Measurements from ENCODE around the gene HUWE1.

HUWE1 gene

GRCh38 chrX:53718073-53718472 lies 31.6 kb upstream of the HUWE1 start (continued):
- TF ChIP-seq CSRNP3 (CRISPR knock-in tag; IDR thresholded peaks at IDR 0.05) (no peak), ZNF8 (CRISPR knock-in tag; IDR thresholded peaks at IDR 0.05) (no peak), ZNF565 (CRISPR knock-in tag; conservative IDR thresholded peaks at IDR 0.05; ENCODE audit: low read depth) (no peak)

DNA sequence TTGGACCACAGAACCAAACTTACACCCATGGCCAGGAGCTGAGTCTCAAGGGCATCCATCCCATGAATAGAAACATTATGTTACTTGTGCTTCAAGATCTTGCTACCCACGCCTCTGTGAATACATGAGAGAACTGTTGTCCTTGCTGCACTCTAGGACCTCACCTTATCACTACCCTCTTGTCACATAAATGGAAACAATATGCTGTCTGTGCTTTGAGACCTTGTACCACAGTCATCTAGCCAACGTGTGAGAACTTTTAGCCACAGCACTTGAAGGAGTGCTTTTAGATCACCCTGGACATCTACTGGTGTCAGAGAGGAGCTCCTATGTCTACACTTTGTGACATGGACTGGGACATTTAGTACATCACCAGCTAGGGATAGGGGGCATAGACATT lies 30.7 kb upstream of the HUWE1 start:
- TF ChIP-seq TOX (CRISPR knock-in tag; IDR thresholded peaks at IDR 0.05; ENCODE audit: borderline replicate concordance) = no peak
- TF ChIP-seq, protein P1, sequence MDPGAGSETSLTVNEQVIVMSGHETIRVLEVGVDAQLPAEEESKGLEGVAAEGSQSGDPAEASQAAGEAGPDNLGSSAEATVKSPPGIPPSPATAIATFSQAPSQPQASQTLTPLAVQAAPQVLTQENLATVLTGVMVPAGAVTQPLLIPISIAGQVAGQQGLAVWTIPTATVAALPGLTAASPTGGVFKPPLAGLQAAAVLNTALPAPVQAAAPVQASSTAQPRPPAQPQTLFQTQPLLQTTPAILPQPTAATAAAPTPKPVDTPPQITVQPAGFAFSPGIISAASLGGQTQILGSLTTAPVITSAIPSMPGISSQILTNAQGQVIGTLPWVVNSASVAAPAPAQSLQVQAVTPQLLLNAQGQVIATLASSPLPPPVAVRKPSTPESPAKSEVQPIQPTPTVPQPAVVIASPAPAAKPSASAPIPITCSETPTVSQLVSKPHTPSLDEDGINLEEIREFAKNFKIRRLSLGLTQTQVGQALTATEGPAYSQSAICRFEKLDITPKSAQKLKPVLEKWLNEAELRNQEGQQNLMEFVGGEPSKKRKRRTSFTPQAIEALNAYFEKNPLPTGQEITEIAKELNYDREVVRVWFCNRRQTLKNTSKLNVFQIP (CRISPR knock-in tag; IDR thresholded peaks at IDR 0.05; ENCODE audit: borderline replicate concordance, low read depth) = no peak
- TF ChIP-seq TSHZ2 (CRISPR knock-in tag; IDR thresholded peaks at IDR 0.05) = no peak
- no peak for TF ChIP-seq PPARA (CRISPR knock-in tag; IDR thresholded peaks at IDR 0.05; ENCODE audit: borderline replicate concordance)
- no peak for TF ChIP-seq RARB (CRISPR knock-in tag; IDR thresholded peaks at IDR 0.05)
- TF ChIP-seq ESRRG (CRISPR knock-in tag; IDR thresholded peaks at IDR 0.05) = no peak
- TF ChIP-seq, protein P2, sequence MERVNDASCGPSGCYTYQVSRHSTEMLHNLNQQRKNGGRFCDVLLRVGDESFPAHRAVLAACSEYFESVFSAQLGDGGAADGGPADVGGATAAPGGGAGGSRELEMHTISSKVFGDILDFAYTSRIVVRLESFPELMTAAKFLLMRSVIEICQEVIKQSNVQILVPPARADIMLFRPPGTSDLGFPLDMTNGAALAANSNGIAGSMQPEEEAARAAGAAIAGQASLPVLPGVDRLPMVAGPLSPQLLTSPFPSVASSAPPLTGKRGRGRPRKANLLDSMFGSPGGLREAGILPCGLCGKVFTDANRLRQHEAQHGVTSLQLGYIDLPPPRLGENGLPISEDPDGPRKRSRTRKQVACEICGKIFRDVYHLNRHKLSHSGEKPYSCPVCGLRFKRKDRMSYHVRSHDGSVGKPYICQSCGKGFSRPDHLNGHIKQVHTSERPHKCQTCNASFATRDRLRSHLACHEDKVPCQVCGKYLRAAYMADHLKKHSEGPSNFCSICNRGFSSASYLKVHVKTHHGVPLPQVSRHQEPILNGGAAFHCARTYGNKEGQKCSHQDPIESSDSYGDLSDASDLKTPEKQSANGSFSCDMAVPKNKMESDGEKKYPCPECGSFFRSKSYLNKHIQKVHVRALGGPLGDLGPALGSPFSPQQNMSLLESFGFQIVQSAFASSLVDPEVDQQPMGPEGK (CRISPR knock-in tag; IDR thresholded peaks at IDR 0.05; ENCODE audit: borderline replicate concordance) = no peak
- TF ChIP-seq ZFP30 (CRISPR knock-in tag; IDR thresholded peaks at IDR 0.05) = no peak
- no peak for TF ChIP-seq TCF4 (CRISPR knock-in tag; IDR thresholded peaks at IDR 0.05; ENCODE audit: borderline replicate concordance)
- TF ChIP-seq CSRNP3 (CRISPR knock-in tag; IDR thresholded peaks at IDR 0.05) = no peak
- TF ChIP-seq ZNF8 (CRISPR knock-in tag; IDR thresholded peaks at IDR 0.05) = no peak
- no peak for TF ChIP-seq ISL1 (CRISPR knock-in tag; IDR thresholded peaks at IDR 0.05)
- TF ChIP-seq ARNTL (CRISPR knock-in tag; IDR thresholded peaks at IDR 0.05; ENCODE audit: borderline replicate concordance, low read depth) = no peak
- ATAC-seq = no peak

- TF ChIP-seq CSRNP3 (CRISPR knock-in tag; IDR thresholded peaks at IDR 0.05) = no peak
- TF ChIP-seq RARB (CRISPR knock-in tag; IDR thresholded peaks at IDR 0.05) = no peak
- no peak for ATAC-seq
Observed at GRCh38 chrX:53716328-53717088, 30.0 kb upstream of the HUWE1 start.

DNA sequence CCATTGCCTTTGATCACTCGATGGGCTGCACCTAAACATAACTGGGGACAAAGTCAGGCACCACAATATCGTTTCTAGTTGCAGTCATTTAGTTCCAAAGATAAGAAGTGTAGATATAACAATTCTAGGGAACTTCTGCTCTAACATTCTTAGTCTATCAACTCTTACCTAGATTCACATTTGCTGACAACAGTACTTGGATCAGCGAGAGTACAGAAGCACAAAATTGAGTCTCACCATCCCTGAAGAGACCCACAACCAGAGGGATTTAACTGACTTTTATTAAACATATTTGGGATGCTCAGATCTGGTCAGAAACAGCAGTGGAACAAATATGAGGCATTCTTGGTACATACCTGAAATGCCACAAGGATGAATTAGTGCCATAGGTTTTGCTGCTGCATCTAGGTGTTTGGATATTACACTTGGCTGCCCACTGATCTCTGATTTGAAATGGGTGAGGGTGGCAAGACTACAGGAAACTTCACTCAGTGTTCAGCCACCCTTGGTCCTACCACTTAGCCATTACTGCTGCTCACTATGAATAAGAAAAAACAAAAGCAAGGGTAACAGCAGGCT lies 28.9 kb upstream of the HUWE1 start:
- no peak; the same call in 2 of the 3 replicates for ATAC-seq
- no peak for TF ChIP-seq PPARA (CRISPR knock-in tag; IDR thresholded peaks at IDR 0.05; ENCODE audit: borderline replicate concordance)
- TF ChIP-seq BACH2 (CRISPR knock-in tag; IDR thresholded peaks at IDR 0.05; ENCODE audit: borderline replicate concordance) = no peak
- TF ChIP-seq GLIS3 (CRISPR knock-in tag; IDR thresholded peaks at IDR 0.05) = no peak
- TF ChIP-seq, protein P3, sequence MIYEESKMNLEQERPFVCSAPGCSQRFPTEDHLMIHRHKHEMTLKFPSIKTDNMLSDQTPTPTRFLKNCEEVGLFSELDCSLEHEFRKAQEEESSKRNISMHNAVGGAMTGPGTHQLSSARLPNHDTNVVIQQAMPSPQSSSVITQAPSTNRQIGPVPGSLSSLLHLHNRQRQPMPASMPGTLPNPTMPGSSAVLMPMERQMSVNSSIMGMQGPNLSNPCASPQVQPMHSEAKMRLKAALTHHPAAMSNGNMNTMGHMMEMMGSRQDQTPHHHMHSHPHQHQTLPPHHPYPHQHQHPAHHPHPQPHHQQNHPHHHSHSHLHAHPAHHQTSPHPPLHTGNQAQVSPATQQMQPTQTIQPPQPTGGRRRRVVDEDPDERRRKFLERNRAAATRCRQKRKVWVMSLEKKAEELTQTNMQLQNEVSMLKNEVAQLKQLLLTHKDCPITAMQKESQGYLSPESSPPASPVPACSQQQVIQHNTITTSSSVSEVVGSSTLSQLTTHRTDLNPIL (CRISPR knock-in tag; IDR thresholded peaks at IDR 0.05; ENCODE audit: low read depth) = no peak
- TF ChIP-seq RARB (CRISPR knock-in tag; IDR thresholded peaks at IDR 0.05) = no peak
- TF ChIP-seq, protein P2 (CRISPR knock-in tag; IDR thresholded peaks at IDR 0.05; ENCODE audit: borderline replicate concordance) = no peak
- TF ChIP-seq ZFP30 (CRISPR knock-in tag; IDR thresholded peaks at IDR 0.05) = no peak
- TF ChIP-seq ZFP3 (CRISPR knock-in tag; IDR thresholded peaks at IDR 0.05) = no peak
- TF ChIP-seq CSDC2 (CRISPR knock-in tag; IDR thresholded peaks at IDR 0.05) = no peak
